HL-60 (cell line): ENCODE data around the gene JUN.

ENCODE experiments used
- CTCF ChIP-seq: IDR thresholded peaks from one replicate; pipeline ENCODE4 v1.5.1; 2011; ENCODE audit warnings: low read length, control low read depth, inconsistent platforms; ENCODE audit not compliant: insufficient read depth
- POLR2AphosphoS5 ChIP-seq: IDR thresholded peaks from 2 replicates; pipeline ENCODE4 v1.6.1; 2012; ENCODE audit warnings: low read depth
- REST ChIP-seq: IDR thresholded peaks from 2 replicates; pipeline ENCODE4 v1.6.1; 2012; ENCODE audit warnings: low read depth; ENCODE audit not compliant: insufficient replicate concordance

DNA sequence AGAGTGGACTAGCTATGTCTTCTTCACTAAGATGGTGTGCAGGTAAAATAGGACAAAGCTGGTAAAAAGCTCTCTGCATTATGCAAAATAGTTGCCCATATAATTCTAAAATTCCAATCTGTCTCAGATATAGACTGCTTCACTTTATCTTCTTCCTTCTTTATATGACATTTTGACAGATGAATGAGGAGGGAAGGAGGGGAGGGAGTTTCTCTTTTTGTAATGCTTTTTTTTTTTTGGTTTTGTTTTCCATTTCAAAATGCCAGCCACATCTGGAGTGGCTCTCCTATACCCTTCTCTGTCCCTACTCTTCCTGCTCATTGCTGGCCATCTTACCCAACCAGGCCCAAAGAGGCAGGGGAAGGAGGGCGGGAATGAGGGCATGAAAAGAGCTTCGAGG is 24.2 kb upstream of the JUN start:
- no peak for TF ChIP-seq CTCF
- TF ChIP-seq POLR2AphosphoS5: no peak
- no peak for TF ChIP-seq REST
